NCI-H2107 treated with DMSO at 0.1 percent for 48 hours (cell line): Measurements from ENCODE around the gene TNS3.

Experiments used
- DNase-seq: peaks from one replicate; lab custom pipeline; 2025; ENCODE audit not compliant: unreplicated experiment; lab: John Stamatoyannopoulos, UW

Gene TNS3

DNA sequence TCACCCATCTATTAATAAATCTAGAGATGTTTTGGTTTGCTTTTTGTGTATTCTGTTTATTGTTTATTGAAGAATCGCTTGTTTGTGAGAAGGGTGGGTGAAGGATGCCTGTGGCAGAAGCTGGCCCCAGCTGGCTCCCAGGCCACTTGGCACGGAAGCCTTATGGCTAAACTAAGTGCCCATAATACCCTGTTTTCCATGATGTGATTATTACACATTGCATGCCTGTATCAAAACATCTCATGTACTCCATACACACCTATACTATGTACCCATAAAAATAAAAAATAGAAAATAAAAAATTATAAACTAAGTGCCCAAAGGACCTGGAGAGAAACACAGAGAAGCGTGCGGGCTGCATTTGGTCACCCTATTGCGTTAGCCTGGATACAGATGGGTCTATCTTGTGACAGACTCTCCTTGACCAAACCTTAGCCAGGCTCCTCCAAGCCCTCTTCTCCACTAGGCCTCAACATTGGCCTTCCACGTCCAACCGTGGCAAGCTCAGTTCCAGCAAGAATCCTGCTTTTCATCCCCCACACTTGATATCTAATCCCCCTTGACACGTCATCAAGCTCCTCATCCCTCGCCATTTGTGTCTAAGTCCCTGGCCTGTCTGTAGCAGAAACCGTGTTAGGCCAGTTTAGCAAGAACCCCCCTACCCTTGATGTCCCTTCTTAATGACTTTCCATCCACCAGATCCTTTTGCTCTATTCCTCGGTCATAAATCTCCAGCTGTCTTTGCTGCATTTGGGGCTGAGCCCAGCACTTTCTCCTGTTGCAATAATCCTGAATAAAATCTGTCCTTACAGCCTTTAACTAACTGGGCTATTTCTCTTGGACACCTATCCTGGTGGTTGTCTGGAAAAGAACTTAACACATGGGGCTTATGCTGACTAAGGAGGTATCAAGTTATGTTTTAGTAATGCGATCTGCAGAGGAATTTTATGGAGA lies 245.2 kb downstream of the TNS3 start:
- no peak for DNase-seq

DNA sequence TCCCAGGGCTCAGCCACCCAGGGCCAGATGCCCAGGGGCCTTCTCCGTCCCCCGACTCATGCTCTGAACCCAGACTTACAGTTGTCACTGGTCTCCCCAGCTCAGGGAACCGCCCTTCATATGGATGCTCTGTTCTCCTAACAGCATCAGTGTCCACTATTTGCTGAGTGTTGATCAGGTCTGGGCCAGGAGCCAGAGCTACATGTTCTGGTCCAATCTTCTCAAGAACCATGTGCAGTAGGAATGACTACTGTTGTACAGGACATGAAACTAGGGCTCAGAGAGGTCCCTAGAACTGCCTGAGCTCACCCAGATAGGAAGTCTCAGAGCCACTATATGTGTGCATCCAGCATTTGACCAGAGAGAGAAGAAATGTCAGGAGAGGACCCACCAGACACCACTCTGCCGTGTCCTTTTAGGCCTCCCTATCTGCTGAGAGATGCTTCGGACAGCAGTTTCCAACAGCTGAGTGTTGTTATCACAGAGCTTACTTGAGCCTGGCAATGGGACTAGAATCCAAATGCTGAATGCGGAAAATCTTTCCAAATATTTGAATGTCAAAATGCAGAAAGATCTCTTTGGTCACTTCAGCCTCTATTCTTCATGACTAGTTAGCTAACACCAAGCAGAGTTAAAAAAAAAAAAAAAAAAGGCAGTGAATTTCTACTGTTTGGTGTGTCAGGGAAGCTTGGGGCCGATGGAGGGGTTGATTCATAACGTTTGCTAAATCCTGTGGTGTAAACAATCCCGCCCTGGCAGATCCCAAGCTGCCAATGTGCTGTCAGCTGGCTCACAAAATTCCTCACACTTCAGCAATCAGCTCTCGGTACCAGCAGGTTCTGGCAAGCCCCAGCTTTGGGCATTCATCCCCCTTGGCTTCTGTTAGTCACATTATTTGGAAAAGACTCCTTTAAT lies 246.1 kb downstream of the TNS3 start:
- DNase-seq: no peak

- DNase-seq: no peak
Observed at GRCh38 chr7:47335071-47335470, 246.8 kb downstream of the TNS3 start.

DNA sequence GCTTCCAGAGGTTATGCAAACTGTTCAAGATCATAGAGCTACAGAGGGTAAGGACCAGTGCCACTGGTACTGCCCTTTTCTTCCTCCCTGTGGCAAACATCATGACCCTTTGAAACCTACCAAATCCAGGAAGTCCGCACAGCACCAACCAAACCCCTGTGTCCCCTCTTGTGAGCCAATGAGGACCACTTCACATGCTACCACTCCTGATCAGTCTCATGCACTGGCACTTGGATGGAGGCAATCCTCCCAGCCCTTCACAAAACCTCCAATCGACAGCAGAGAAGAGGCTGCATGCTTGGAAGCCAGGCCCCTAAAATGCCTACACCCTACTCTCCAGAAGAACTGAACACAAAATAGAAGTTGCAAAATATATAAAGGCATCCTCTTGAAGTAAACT lies 248.0 kb downstream of the TNS3 start:
- no peak for DNase-seq

DNA sequence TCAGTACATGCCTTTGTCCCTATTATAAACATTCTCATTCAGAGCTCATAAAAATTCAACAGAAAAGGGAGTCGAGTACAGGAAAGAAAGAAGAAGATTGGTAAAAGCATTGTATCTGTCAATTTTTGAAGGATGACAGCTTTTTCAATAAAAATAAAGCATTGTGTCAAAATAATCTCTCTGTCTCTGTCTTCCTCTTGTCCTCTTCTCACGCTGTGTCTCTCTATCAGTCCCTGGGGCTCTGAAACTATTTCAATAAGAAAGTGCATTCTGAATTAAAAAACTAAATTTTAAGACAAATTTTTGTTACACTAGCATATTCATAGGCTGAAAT lies 248.4 kb downstream of the TNS3 start:
- DNase-seq: no peak

DNA sequence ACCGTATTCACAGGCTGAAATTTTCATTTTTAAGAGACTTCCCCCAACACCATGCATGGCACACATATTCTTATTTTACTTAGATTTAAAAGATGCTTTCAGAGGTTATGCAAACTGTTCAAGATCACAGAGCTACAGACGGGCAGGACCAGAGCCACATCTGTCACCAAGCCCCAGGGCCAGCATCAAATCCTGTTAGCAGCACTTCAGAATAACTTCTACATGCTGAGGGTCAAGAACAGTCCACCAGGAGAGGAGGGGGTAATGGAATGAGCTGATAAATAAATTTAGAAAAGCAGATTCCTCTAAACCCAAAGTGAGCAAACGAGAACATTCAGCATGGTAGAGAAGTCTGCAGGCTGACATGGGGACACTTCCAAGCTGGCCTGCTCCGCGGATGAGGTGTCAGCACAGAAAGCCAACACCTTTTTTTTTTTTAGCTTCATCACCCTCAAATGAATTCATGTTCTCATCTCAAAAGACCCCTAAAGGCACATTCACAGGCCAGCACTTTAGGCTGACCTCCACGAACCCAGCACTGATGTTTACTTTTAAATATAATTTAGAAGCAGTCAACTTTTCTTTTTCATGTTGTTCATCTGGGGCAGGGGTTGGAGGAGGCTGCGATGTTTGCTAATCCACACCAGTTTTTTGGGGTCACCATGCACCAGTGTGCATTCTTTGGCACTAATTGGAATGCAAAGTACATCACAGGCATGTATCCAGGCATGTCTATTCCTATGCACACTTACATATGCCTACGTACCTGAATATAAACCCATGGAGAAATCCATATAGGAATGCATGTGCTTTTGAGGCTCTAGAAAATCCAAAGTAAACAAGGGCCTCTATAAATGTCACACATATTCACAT lies 249.0 kb downstream of the TNS3 start:
- no peak for DNase-seq

GRCh38 chr7:47332213-47332612 lies 249.7 kb downstream of the TNS3 start:
- DNase-seq: no peak

GRCh38 chr7:47331179-47331565 lies 250.7 kb downstream of the TNS3 start:
- no peak for DNase-seq

DNA sequence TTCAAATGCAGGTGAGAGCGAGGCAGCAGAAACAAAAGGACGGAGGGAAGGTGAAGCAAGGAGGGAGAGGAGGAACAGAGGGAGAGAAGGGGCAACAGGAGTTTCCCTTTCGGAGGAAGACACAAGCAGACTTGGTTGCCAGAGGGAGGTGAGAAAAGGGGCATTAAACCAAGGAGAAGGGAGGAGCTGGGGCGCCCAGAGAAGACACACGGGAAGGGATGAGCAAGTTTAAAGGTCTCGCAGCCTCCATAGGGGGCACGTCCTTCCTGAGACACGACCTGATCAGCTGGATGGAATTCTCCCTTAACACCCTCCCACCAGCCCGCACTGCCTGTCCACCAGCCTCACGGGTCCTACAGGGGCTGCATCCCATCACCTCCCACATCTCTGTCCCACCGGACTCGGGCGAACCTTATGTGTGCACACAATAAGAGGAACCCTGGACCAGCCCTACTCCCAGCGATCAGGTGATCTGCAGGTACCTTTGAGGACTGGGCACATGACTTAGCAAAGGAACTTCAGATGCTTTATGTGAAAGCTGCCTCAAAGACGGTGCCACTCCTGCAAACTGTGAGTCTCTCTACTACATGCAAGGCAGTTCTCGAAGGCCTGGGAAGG lies 251.2 kb downstream of the TNS3 start:
- DNase-seq: no peak

DNA sequence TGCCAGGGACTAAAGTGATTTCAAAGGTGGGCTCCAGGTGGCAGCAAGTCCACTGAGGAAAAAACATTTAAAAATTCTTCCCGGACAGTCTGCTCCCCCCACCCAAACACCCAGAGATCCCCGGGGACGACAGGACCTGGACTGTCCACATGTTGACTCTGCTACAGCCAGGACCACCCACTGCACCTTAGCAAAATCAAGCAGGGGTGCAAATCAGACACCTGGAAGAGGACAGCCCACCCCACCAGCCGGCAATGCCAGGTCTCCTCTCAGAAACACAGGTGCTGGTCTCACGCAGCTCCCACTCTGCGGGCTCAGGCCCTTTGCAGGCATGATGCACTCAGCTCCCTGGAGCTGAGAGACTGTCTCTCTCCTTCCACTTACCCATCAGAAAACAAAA lies 251.9 kb downstream of the TNS3 start:
- no peak for DNase-seq

GRCh38 chr7:47329320-47329926 lies 252.5 kb downstream of the TNS3 start:
- no peak for DNase-seq

GRCh38 chr7:47328392-47329319 lies 253.3 kb downstream of the TNS3 start:
- DNase-seq: no peak

DNA sequence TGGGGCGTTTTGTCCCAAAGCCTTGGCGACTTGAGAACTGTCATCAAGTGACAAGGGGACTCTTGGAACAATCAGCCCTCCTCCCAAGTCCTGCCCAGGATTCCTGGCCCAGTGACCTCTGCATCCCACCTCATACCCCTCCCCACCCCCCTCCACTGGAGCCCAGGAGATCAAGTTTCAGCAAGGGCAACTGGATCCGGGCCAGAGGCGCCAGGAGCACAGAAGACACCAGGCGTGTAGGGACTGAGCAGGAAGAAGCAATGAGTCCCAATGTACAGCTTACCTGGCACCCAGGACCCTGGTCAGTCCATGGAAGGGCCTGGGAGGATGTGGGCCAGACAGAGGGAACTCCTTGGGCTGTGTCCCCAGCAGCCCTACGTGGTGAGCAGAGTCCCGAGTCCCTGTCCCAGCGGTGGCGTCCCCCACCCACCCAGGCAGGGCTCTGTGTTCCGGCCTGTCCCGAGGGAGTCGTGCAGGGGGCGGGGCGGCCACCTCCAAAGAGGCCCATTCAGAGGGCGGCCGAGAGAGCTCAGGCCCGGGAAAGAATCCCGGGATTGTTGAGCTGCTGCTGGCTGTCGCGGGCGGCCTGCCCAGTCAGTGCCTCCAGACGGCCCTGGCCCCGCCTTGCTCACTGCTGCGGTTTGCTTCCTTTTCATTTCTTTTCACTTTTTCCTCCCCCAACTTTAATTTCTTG lies 254.1 kb downstream of the TNS3 start:
- no peak for DNase-seq

- DNase-seq: no peak
Observed at GRCh38 chr7:47327346-47327697, 254.6 kb downstream of the TNS3 start.

GRCh38 chr7:47326808-47327207 lies 255.1 kb downstream of the TNS3 start:
- no peak for DNase-seq

- DNase-seq: no peak
Observed at GRCh38 chr7:47326220-47326619, 255.7 kb downstream of the TNS3 start.

DNA sequence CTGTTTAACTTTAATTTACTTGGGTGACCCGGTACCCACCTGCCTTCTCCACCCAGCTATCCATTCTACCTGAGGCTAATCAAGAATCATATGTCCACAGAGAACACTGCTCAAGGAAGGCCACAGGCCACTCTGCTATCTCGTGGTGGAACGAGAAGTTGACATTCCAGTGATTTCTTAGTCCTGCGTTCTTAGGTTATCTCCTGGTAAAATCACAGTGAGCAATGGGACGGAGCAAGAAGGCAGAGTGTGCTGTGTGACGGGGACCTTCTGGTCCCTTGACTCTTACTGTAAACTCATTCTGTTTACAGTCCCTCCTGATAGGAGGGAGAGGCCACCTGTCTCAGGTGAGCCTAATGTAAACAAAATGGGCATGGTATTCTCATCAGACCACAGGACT lies 256.6 kb downstream of the TNS3 start:
- no peak for DNase-seq

GRCh38 chr7:47323904-47324303 lies 258.0 kb downstream of the TNS3 start:
- DNase-seq: no peak

GRCh38 chr7:47322731-47323130 lies 259.2 kb downstream of the TNS3 start:
- DNase-seq: no peak
